Fibroblast of lung (primary cell): Measurements from ENCODE around the gene PIK3R3.

ENCODE experiments used
- CTCF ChIP-seq, 2 donors: IDR thresholded peaks in 1 of 2; conservative IDR thresholded peaks in 1 of 2; 1 replicate in 1 of 2; 2 replicates in 1 of 2; pipeline ENCODE4 v1.5.1; 2011 to 2012; ENCODE audit warnings: low read length in 2 of 2, control low read depth in 1 of 2, inconsistent platforms in 1 of 2, low read depth in 1 of 2, mild to moderate bottlenecking in 1 of 2
- EZH2 ChIP-seq: IDR thresholded peaks from 2 replicates; pipeline ENCODE4 v1.5.1; 2012; ENCODE audit warnings: low read length, control low read depth, mild to moderate bottlenecking; ENCODE audit errors: missing control alignments

DNA sequence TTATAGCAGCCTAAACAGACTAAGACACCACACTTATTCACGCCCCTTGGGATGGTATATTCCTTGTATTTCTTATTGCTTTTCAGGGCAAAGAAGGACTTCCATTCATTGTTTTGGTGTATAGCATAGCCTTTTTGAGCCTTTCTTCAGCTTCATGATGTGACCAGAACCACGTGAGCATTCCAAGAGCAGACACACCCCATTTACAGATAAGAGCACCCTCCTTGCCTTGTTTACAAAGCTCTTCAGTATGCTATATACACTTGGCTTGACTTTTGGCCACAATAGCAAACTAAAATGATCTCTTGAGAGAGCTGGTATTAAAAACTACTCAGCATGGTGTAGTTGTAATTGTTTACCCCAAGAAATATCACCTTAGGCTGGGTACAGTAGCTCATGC lies 78.7 kb downstream of the PIK3R3 start:
- TF ChIP-seq CTCF (conservative IDR thresholded peaks at IDR 0.05 in 1 of 2, IDR thresholded peaks at IDR 0.05 in 1 of 2; ENCODE audit: low read depth in 1 of 2, low read length in 2 of 2), result no peak
- no peak for TF ChIP-seq EZH2
